HEK293 (cell line): ENCODE data around the gene CBY2.
"Not testable (repeated sequence)": the region's sequence is repeated elsewhere in the genome, so short reads cannot be mapped to it uniquely, and the experiment has no call there.

Source experiments
- CTCF ChIA-PET: fragments of 350-600 bp; formaldehyde crosslinking; extraction: SDS; loops from one replicate; lab custom pipeline; 2021; ENCODE audit warnings: antibody characterized with exemption; lab: Yijun Ruan, JAX
- POLR2A ChIA-PET: fragments of 300-600 bp; formaldehyde crosslinking; extraction: SDS; loops from one replicate; lab custom pipeline; 2020; ENCODE audit warnings: antibody characterized with exemption, inconsistent platforms; lab: Yijun Ruan, JAX
- H3K27ac ChIP-seq: fragments of 200-500 bp; sonication (Bioruptor generic); 2 replicates; pipeline ENCODE4 v1.5.1; 2014; ENCODE audit warnings: low read depth, low read length, control low read depth, inconsistent platforms; ENCODE audit errors: extremely low read depth
- H3K36me3 ChIP-seq, 2 experiments: fragments of 200-500 bp in 1 of 2; sonication (Bioruptor generic) in 1 of 2; 1 replicate in 1 of 2; 2 replicates in 1 of 2; pipeline ENCODE4 v1.5.1; 2014 to 2017; ENCODE audit warnings: inconsistent platforms in 2 of 2, low read length in 2 of 2; ENCODE audit not compliant: control insufficient read depth in 2 of 2, insufficient read depth in 1 of 2
- H3K4me1 ChIP-seq: fragments of 200-500 bp; sonication (Bioruptor generic); 2 replicates; pipeline ENCODE4 v1.5.1; 2014; ENCODE audit warnings: mild to moderate bottlenecking, low read length, inconsistent platforms; ENCODE audit not compliant: control insufficient read depth, insufficient read depth
- H3K4me3 ChIP-seq: 2 replicates; pipeline ENCODE4 v1.5.1; 2011; ENCODE audit warnings: low read depth, mild to moderate bottlenecking, control low read depth, low read length, moderate library complexity
- H3K9me3 ChIP-seq: fragments of 200-500 bp; sonication (Bioruptor generic); 2 replicates; pipeline ENCODE4 v1.5.1; 2014; ENCODE audit warnings: low read depth, low read length, inconsistent platforms; ENCODE audit not compliant: control insufficient read depth, insufficient read depth
- BCL11B ChIP-seq: fragments of 450-650 bp; formaldehyde crosslinking; IDR thresholded peaks from 2 replicates; pipeline ENCODE4 v1.5.1; 2016; ENCODE audit warnings: low read depth, missing biosample characterization, missing genetic modification characterization
- KLF9 ChIP-seq: fragments of 450-650 bp; formaldehyde crosslinking; IDR thresholded peaks from 2 replicates; pipeline ENCODE4 v1.5.1; 2016; ENCODE audit warnings: missing biosample characterization, missing genetic modification characterization, low read depth
- ZBTB17 ChIP-seq: fragments of 450-650 bp; formaldehyde crosslinking; IDR thresholded peaks from 2 replicates; pipeline ENCODE4 v1.5.1; 2016; ENCODE audit warnings: missing biosample characterization, missing genetic modification characterization
- ZNF302 ChIP-seq: fragments of 450-650 bp; formaldehyde crosslinking; IDR thresholded peaks from 2 replicates; pipeline ENCODE4 v1.5.1; 2016; ENCODE audit warnings: missing biosample characterization, missing genetic modification characterization, low read depth
- ZNF350 ChIP-seq: fragments of 450-650 bp; formaldehyde crosslinking; IDR thresholded peaks from 2 replicates; pipeline ENCODE4 v1.5.0; 2017; ENCODE audit warnings: missing biosample characterization, mild to moderate bottlenecking, missing genetic modification characterization
- ZNF433 ChIP-seq: fragments of 450-650 bp; formaldehyde crosslinking; IDR thresholded peaks from 2 replicates; pipeline ENCODE4 v1.5.1; 2016; ENCODE audit warnings: missing biosample characterization, missing genetic modification characterization, low read depth
- ZNF610 ChIP-seq: fragments of 450-650 bp; formaldehyde crosslinking; IDR thresholded peaks from 2 replicates; pipeline ENCODE4 v1.5.1; 2016; ENCODE audit warnings: missing biosample characterization, missing genetic modification characterization, borderline replicate concordance

The CBY2 gene

DNA sequence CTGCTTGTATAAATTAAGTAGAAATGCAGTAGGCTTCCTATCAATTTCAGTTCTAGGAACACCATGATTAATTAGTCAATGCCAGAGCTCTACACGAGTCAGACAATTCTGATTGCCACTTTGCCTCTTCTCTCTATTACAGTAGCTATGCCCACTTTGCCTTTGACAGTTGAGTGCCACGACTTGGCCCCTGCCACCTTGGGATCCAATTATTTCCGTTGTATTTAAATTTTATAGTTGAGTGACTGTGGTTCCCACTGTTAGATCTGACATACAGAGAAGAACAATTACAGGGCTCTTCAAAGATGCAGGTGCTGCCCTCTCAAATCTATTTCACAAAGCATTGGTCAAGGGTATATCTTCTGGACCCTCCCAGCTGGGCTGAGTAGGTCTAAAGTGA, 55.5 kb downstream of the CBY2 start:
- H3K4me1 ChIP-seq, H3K27ac ChIP-seq, H3K4me3 ChIP-seq, H3K9me3 ChIP-seq, CTCF ChIA-PET, H3K36me3 ChIP-seq: not testable (repeated sequence)
- peak; percentile 95 for TF ChIP-seq ZNF302 (tag by site-specific recombination)
- POLR2A ChIA-PET: interaction anchor here (0.6 kb wide), 1 partner anchor 774 kb away, joined by 3 read pairs; no protein-coding TSS in a partner anchor

DNA sequence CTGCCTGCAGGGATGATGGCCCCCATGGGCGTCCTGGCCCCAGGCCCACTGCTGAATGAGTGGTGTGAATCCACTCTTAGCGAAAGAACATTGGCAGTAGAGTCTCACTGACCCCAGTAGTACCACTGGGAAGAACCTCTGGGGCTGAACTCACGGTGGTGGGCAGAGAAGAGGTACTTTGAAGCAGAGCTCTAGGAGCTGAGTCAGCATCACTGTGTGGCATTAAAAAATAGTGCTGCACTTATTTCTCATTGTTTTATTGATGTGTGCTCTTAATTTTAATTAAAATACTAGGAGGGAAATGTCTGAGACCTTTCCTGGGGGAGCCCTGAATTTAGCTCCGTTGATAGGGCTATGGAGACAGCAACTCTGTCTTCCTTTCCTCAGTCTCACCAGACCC, 61.3 kb downstream of the CBY2 start:
- Histone ChIP-seq H3K36me3 (no peaks in the 10 kb centered on the region), H3K9me3 (no peaks in the 10 kb centered on the region), H3K27ac (no peak overlapping the region), H3K4me3 (no peak overlapping the region)
- CTCF ChIA-PET: no interaction called here
- POLR2A ChIA-PET: no interaction called here
- TF ChIP-seq ZBTB17 (tag by site-specific recombination): no peak
- no peak for TF ChIP-seq KLF9
- TF ChIP-seq ZNF610 (tag by site-specific recombination): no peak
- TF ChIP-seq ZNF433 (tag by site-specific recombination): no peak
- no peak for TF ChIP-seq BCL11B (tag by site-specific recombination)
- no peak for TF ChIP-seq ZNF350 (tag by site-specific recombination)
- TF ChIP-seq, all 188 proteins: peak for 0
- no peaks in the 10 kb centered on the region for H3K4me1 ChIP-seq
